OCI-LY1 (cell line): ENCODE results near the gene TRIM6.

ENCODE experiments used
- H2AFZ ChIP-seq: fragments of 200-600 bp; sonication (generic), shearing (Covaris generic); 2 replicates; pipeline ENCODE4 v1.6.0; 2014; ENCODE audit warnings: antibody characterized with exemption, mild to moderate bottlenecking, low read length
- H3F3A ChIP-seq: fragments of 200-600 bp; sonication (generic), shearing (Covaris generic); 2 replicates; pipeline ENCODE4 v1.6.0; 2014; ENCODE audit warnings: mild to moderate bottlenecking, antibody characterized with exemption, low read length, moderate library complexity; ENCODE audit not compliant: insufficient read depth
- H3K27ac ChIP-seq: fragments of 200-600 bp; sonication (generic); 2 replicates; pipeline ENCODE4 v1.5.1; 2014; ENCODE audit warnings: low read length, mixed run types, mild to moderate bottlenecking, low read depth; ENCODE audit not compliant: poor library complexity, severe bottlenecking
- H3K27me3 ChIP-seq: fragments of 200-600 bp; sonication (generic); 2 replicates; pipeline ENCODE4 v1.6.0; 2014; ENCODE audit warnings: antibody characterized with exemption, mild to moderate bottlenecking, low read length, moderate library complexity; ENCODE audit not compliant: insufficient read depth
- H3K36me3 ChIP-seq: fragments of 200-600 bp; sonication (generic); 2 replicates; pipeline ENCODE4 v1.6.1; 2014; ENCODE audit warnings: mild to moderate bottlenecking, antibody characterized with exemption, low read length, moderate library complexity, mixed read lengths; ENCODE audit not compliant: insufficient read depth
- H3K4me1 ChIP-seq: fragments of 200-600 bp; sonication (generic); 2 replicates; pipeline ENCODE4 v1.5.1; 2014; ENCODE audit warnings: mild to moderate bottlenecking, low read length, moderate library complexity; ENCODE audit not compliant: insufficient read depth, severe bottlenecking
- H3K4me2 ChIP-seq: fragments of 200-600 bp; sonication (generic), shearing (Covaris generic); 2 replicates; pipeline ENCODE4 v1.6.1; 2014; ENCODE audit warnings: low read length
- H3K4me3 ChIP-seq: fragments of 200-600 bp; sonication (generic); 2 replicates; pipeline ENCODE4 v1.5.1; 2014; ENCODE audit warnings: low read length, low read depth, mild to moderate bottlenecking, mixed read lengths; ENCODE audit not compliant: poor library complexity, severe bottlenecking
- H3K79me2 ChIP-seq: fragments of 200-600 bp; shearing (Covaris generic); 2 replicates; pipeline ENCODE4 v1.6.1; 2016; ENCODE audit warnings: mixed run types, low read length, mixed read lengths; ENCODE audit not compliant: insufficient read depth
- H3K9ac ChIP-seq: fragments of 200-600 bp; sonication (generic), shearing (Covaris generic); 2 replicates; pipeline ENCODE4 v1.6.1; 2014; ENCODE audit warnings: mild to moderate bottlenecking, low read length, mixed read lengths
- H3K9me2 ChIP-seq: fragments of 200-600 bp; sonication (generic), shearing (Covaris generic); 2 replicates; pipeline ENCODE4 v1.6.1; 2014; ENCODE audit warnings: low read depth, mild to moderate bottlenecking, low read length, mixed read lengths
- H3K9me3 ChIP-seq: fragments of 200-600 bp; shearing (Covaris generic); 2 replicates; pipeline ENCODE4 v1.6.1; 2014; ENCODE audit warnings: low read length, mixed read lengths
- H4K20me1 ChIP-seq: fragments of 200-600 bp; sonication (generic), shearing (Covaris generic); 2 replicates; pipeline ENCODE4 v1.6.0; 2016; ENCODE audit warnings: mild to moderate bottlenecking, low read length; ENCODE audit not compliant: insufficient read depth
- CTCF ChIP-seq: fragments of 200-600 bp; sonication (generic), shearing (Covaris generic); IDR thresholded peaks from 2 replicates; pipeline ENCODE4 v1.5.1; 2017; ENCODE audit warnings: mild to moderate bottlenecking, antibody characterized with exemption, low read length, moderate library complexity, mixed read lengths
- EZH2 ChIP-seq: fragments of 200-600 bp; sonication (generic), shearing (Covaris generic); IDR thresholded peaks from 2 replicates; pipeline ENCODE4 v1.8.0; 2017; ENCODE audit warnings: borderline replicate concordance, mixed run types, mild to moderate bottlenecking, antibody characterized with exemption, low read length, moderate library complexity, mixed read lengths

The TRIM6 gene

GRCh38 chr11:5605849-5606248 is 9.4 kb downstream of the TRIM6 start:
- H2AFZ ChIP-seq = no peak overlapping the region
- no peaks in the 10 kb centered on the region for H3K4me1 ChIP-seq
- H3K9me2 ChIP-seq = no peaks in the 10 kb centered on the region
- no peaks in the 10 kb centered on the region for H3K9me3 ChIP-seq
- no peaks in the 10 kb centered on the region for H3K36me3 ChIP-seq
- H3K4me3 ChIP-seq = no peak overlapping the region
- no peaks in the 10 kb centered on the region for H3K27me3 ChIP-seq
- no peak overlapping the region for H3K27ac ChIP-seq
- no peaks in the 10 kb centered on the region for H3F3A ChIP-seq
- peak; percentile 25; the same call in 1 of the 2 replicates for TF ChIP-seq CTCF
- TF ChIP-seq EZH2 = no peak
- no peak overlapping the region for H3K4me2 ChIP-seq
- no peaks in the 10 kb centered on the region for H3K79me2 ChIP-seq
- no peaks in the 10 kb centered on the region for H4K20me1 ChIP-seq
- H3K9ac ChIP-seq = no peak overlapping the region

GRCh38 chr11:5608808-5609207 is 12.4 kb downstream of the TRIM6 start:
- no peak overlapping the region for H3K4me3 ChIP-seq

GRCh38 chr11:5610446-5610845 is 14.0 kb downstream of the TRIM6 start:
- no peaks in the 10 kb centered on the region for H3K79me2 ChIP-seq
- H2AFZ ChIP-seq = no peak overlapping the region
- no peak overlapping the region for H3K27ac ChIP-seq
- TF ChIP-seq EZH2 (no peak), CTCF (no peak)
- no peaks in the 10 kb centered on the region for H3F3A ChIP-seq
- no peak overlapping the region for H3K4me2 ChIP-seq
- H3K9me3 ChIP-seq = no peaks in the 10 kb centered on the region
- H3K4me3 ChIP-seq = no peak overlapping the region
- H4K20me1 ChIP-seq = no peaks in the 10 kb centered on the region
- no peaks in the 10 kb centered on the region for H3K4me1 ChIP-seq
- H3K9me2 ChIP-seq = no peaks in the 10 kb centered on the region
- no peaks in the 10 kb centered on the region for H3K36me3 ChIP-seq
- no peaks in the 10 kb centered on the region for H3K27me3 ChIP-seq
- H3K9ac ChIP-seq = no peak overlapping the region

More at GRCh38 chr11:5608808-5609207, 12.4 kb downstream of the TRIM6 start:
- Histone ChIP-seq H3K27ac (no peak overlapping the region), H3K79me2 (no peaks in the 10 kb centered on the region), H3K4me2 (no peak overlapping the region), H3F3A (no peaks in the 10 kb centered on the region), H2AFZ (no peak overlapping the region), H3K36me3 (no peaks in the 10 kb centered on the region), H3K27me3 (no peaks in the 10 kb centered on the region), H4K20me1 (no peaks in the 10 kb centered on the region), H3K9me2 (no peaks in the 10 kb centered on the region), H3K4me1 (no peaks in the 10 kb centered on the region), H3K9me3 (no peaks in the 10 kb centered on the region), H3K9ac (no peak overlapping the region)
- TF ChIP-seq CTCF (no peak), EZH2 (no peak)
